Cortex of kidney (tissue), 1 donor: ENCODE data around the gene CFAP74.
"Not testable (repeated sequence)": the region's sequence is repeated elsewhere in the genome, so short reads cannot be mapped to it uniquely, and the experiment has no call there.

Experiments
- DNase-seq: peaks from one replicate; lab custom pipeline; 2025; lab: John Stamatoyannopoulos, UW

The CFAP74 gene

GRCh38 chr1:1988061-1988945, 15.3 kb downstream of the CFAP74 start:
- no peak for DNase-seq

- no peak for DNase-seq
Observed at GRCh38 chr1:1987142-1987510, 16.5 kb downstream of the CFAP74 start.

DNA sequence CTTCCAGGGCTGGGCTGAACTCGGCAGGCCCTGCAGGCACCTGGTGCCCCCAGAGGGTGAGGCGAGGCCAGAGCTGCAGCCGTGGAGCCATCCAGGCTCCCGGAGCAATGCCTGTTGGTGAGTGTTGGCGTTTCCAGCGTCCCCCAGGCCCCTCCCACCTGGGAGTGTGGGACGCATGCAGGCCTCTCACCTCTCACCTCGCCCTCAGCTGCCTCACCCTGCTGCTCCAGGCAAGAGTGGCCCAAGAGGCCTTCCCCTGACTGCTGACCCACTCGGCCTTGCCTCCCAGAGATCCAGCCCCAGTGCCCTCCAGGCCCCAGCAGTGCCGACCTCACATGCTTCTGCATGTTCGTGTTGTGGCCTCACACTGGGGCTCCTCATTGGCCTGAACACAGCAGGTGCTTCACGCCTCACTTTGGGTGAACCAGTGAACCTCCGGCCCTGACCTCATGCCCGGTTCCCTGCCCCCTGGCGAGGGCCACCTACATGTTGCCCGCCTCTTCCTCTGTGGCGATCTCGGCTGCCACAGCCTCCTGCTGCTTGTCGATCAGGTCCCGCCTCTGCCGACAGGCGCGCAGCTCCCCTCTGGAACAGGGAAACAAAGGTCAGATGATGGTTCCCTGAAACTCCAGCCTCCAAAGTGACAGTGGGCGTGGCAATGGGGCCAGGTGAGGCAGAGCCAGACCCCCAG, 17.0 kb downstream of the CFAP74 start:
- no peak for DNase-seq

GRCh38 chr1:1985375-1986050, 18.1 kb downstream of the CFAP74 start:
- no peak for DNase-seq

GRCh38 chr1:1984560-1985070, 19.0 kb downstream of the CFAP74 start:
- no peak for DNase-seq

- no peak for DNase-seq
Observed at GRCh38 chr1:1982379-1983232, 21.0 kb downstream of the CFAP74 start.

DNA sequence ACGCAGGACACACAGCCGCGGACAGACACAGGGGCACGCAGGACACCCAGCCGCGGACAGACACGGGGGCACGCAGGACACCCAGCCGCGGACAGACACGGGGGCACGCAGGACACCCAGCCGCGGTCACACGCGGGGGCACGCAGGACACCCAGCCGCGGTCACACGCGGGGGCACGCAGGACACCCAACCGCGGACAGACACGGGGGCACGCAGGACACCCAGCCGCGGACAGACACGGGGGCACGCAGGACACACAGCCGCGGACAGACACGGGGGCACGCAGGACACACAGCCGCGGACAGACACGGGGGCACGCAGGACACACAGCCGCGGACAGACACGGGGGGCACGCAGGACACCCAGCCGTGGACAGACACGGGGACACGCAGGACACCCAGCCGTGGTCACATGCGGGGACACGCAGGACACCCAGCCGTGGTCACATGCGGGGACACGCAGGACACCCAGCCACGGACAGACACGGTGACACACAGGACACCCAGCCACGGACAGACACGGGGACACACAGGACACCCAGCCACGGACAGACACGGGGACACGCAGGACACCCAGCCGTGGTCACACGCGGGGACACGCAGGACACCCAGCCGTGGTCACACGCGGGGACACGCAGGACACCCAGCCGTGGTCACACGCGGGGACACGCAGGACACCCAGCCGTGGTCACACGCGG, 21.8 kb downstream of the CFAP74 start:
- DNase-seq = not testable (repeated sequence)

DNA sequence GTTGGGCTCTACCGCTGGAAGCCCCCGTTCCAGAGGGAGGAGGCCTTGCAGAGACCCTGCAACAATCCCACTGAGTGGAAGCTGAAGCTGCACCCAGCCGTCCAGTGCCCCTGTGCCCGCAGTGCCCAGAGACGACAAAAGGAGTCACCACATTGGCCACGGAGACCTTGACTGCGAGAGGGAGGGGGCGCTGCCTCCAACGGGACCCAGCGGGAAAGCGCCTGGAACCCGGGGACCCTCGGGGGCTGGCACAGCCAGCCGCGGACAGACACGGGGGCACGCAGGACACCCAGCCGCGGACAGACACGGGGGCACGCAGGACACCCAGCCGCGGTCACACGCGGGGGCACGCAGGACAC, 22.5 kb downstream of the CFAP74 start:
- DNase-seq = no peak

GRCh38 chr1:1980467-1981141, 23.0 kb downstream of the CFAP74 start:
- DNase-seq = no peak

DNA sequence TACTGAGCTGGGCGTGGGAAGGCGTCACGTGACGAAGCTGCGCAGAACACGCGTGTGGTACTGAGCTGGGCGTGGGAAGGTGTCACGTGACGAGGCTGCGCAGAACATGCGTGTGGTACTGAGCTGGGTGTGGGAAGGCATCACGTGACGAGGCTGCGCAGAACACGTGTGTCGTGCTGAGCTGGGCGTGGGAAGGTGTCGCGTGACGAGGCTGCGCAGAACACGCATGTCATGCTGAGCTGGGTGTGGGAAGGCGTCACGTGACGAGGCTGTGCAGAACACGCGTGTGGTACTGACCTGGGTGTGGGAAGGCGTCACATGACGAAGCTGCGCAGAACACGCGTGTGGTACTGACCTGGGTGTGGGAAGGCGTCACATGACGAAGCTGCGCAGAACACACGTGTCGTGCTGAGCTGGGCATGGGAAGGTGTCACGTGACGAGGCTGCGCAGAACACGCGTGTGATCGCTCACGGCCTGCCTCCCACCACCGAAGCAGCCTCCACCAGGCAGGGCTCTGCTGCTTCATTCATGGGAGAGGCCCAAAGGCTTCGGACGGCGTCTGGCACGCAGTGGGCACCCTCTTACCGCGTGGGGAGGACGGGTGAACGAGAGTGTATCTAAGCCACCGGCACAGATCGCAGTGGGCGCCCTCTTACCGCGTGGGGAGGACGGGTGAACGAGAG, 24.0 kb downstream of the CFAP74 start:
- DNase-seq = no peak

- DNase-seq = not testable (repeated sequence)
Observed at GRCh38 chr1:1978690-1979481, 24.7 kb downstream of the CFAP74 start.

DNA sequence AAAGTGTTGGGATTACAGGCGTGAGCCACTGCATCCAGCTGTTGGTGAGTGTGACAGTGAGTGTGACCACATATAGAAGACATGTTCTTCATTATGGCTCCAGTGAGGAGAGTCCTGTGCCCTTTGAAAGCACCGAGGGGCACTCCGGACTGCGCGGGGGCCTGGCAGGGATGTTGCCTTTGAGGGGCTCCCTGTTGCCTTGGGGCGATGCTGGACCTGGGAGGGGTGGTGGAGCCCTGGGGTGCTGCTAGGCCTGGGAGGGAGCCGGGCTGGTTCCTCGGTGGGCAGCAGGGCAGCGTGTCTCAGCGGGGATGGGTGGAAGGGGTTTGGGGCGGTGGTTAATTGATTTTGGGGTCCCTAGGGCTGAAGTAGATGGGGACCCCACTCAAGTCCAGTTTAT, 25.5 kb downstream of the CFAP74 start:
- no peak for DNase-seq

- DNase-seq = no peak
Observed at GRCh38 chr1:1976031-1976430, 27.6 kb downstream of the CFAP74 start.

- no peak for DNase-seq
Observed at GRCh38 chr1:1975535-1975934, 28.1 kb downstream of the CFAP74 start.

GRCh38 chr1:1974834-1975233, 28.8 kb downstream of the CFAP74 start:
- DNase-seq = no peak

DNA sequence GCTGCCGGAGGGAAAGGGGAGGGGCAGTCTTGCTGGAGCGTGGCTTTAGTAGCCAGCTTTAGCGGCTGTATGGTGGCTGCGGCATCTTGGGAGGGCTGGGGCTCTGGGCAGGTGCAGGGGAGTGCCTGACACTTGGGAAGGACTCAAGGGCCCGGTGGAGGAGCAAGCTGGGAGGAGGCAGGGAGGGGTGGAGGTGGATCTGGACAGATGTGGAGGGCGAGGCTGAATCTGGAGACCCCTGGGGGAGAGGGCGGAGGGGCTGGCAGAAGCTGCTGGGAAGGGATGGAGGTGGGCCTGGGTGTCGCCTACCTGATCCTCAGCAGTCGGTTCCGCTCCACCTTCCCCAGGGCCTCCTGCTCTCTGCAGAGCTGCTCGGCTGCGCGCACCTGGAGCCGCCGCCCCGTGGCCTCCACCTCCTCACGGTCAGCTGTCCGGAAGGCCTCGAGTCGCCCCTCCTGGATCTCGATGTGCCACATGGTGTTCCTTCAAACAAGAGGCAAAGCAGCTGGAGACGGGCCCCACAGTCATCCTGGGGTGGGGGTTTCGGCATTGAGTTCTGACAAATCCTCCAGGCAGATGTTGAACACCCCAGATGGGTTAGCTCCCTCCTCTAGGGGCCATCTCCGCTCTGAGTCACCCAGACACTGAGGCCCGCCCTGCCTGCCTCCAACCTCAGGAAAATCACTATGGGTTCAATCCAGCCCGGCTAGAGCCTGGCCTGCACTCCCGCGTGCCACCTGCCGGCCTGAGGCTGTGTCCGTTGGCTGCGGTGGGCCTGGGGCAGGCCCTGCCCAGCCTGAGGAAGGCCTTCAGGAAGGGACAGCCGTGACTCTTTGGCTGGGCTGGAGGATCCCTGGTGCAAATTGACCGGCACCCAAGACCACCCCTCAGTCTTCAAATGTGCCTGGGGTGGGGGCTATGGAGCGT, 29.6 kb downstream of the CFAP74 start:
- DNase-seq = no peak

- DNase-seq = no peak
Observed at GRCh38 chr1:1972976-1973715, 30.4 kb downstream of the CFAP74 start.
